KMS-11 (cell line): ENCODE measurements around the gene CENPV.

Experiments used
- H2AFZ ChIP-seq: fragments of 200-600 bp; sonication (generic); 2 replicates; pipeline ENCODE4 v1.6.1; 2016; ENCODE audit warnings: antibody characterized with exemption, mixed run types, low read depth
- H3K27ac ChIP-seq: fragments of 200-600 bp; sonication (generic); 2 replicates; pipeline ENCODE4 v1.6.1; 2016; ENCODE audit warnings: mild to moderate bottlenecking, mixed run types
- H3K27me3 ChIP-seq: fragments of 200-600 bp; sonication (generic); 2 replicates; pipeline ENCODE4 v1.6.1; 2017; ENCODE audit warnings: mild to moderate bottlenecking, low read depth, mixed run types, moderate library complexity; ENCODE audit not compliant: insufficient read depth
- H3K36me3 ChIP-seq: fragments of 200-600 bp; sonication (generic); 2 replicates; pipeline ENCODE4 v1.6.1; 2017; ENCODE audit warnings: mild to moderate bottlenecking, mixed run types; ENCODE audit not compliant: insufficient read depth
- H3K4me1 ChIP-seq: fragments of 200-600 bp; sonication (generic); 2 replicates; pipeline ENCODE4 v1.6.1; 2016; ENCODE audit warnings: mild to moderate bottlenecking, low read depth, mixed run types; ENCODE audit not compliant: poor library complexity, severe bottlenecking
- H3K4me2 ChIP-seq: fragments of 200-600 bp; sonication (generic); 2 replicates; pipeline ENCODE4 v1.7.0; 2016; ENCODE audit warnings: mild to moderate bottlenecking, mixed run types
- H3K4me3 ChIP-seq: fragments of 200-600 bp; sonication (generic); IDR thresholded peaks from 2 replicates; pipeline ENCODE4 v1.6.1; 2017; ENCODE audit warnings: low read depth, low read length, mixed read lengths; ENCODE audit not compliant: insufficient read depth
- H3K79me2 ChIP-seq: fragments of 200-600 bp; sonication (generic); 2 replicates; pipeline ENCODE4 v1.6.1; 2016; ENCODE audit warnings: low read depth, mixed run types; ENCODE audit not compliant: insufficient read depth
- H3K9ac ChIP-seq: fragments of 200-600 bp; sonication (generic); 2 replicates; pipeline ENCODE4 v1.6.1; 2016; ENCODE audit warnings: mild to moderate bottlenecking, mixed run types
- H4K20me1 ChIP-seq: fragments of 200-600 bp; sonication (generic); 2 replicates; pipeline ENCODE4 v1.6.1; 2016; ENCODE audit warnings: mild to moderate bottlenecking, mixed run types; ENCODE audit not compliant: insufficient read depth
- CTCF ChIP-seq: fragments of 200-600 bp; sonication (generic); conservative IDR thresholded peaks from 2 replicates; pipeline ENCODE4 v1.6.1; 2017; ENCODE audit warnings: low read depth, mild to moderate bottlenecking, antibody characterized with exemption, low read length, moderate library complexity, mixed read lengths

CENPV gene

GRCh38 chr17:16348586-16348985 is 4.7 kb downstream of the CENPV start:
- Histone ChIP-seq H3K4me2 (no peak overlapping the region), H3K27ac (no peak overlapping the region), H3K27me3 (no peaks in the 10 kb centered on the region), H2AFZ (no peak overlapping the region), H3K4me3 (no peak overlapping the region), H3K9ac (no peak overlapping the region), H3K36me3 (no peaks in the 10 kb centered on the region), H4K20me1 (no peaks in the 10 kb centered on the region), H3K4me1 (no peaks in the 10 kb centered on the region), H3K79me2 (no peaks in the 10 kb centered on the region)
- TF ChIP-seq CTCF, result no peak

GRCh38 chr17:16346721-16347271 is 6.5 kb downstream of the CENPV start:
- no peak overlapping the region for H3K4me2 ChIP-seq
- H3K9ac ChIP-seq, result no peak overlapping the region
- no peaks in the 10 kb centered on the region for H3K36me3 ChIP-seq
- H2AFZ ChIP-seq, result no peak overlapping the region
- no peak overlapping the region for H3K27ac ChIP-seq
- no peak for TF ChIP-seq CTCF
- no peaks in the 10 kb centered on the region for H3K4me1 ChIP-seq
- no peak overlapping the region for H3K4me3 ChIP-seq
- no peaks in the 10 kb centered on the region for H3K79me2 ChIP-seq
- H3K27me3 ChIP-seq, result no peaks in the 10 kb centered on the region
- no peaks in the 10 kb centered on the region for H4K20me1 ChIP-seq

- no peaks in the 10 kb centered on the region for H3K27me3 ChIP-seq
- H3K36me3 ChIP-seq, result no peaks in the 10 kb centered on the region
- no peaks in the 10 kb centered on the region for H4K20me1 ChIP-seq
- H3K9ac ChIP-seq, result no peak overlapping the region
- no peak overlapping the region for H3K4me2 ChIP-seq
- H3K27ac ChIP-seq, result no peak overlapping the region
- H3K79me2 ChIP-seq, result no peaks in the 10 kb centered on the region
- no peak overlapping the region for H2AFZ ChIP-seq
- no peak for TF ChIP-seq CTCF
- H3K4me3 ChIP-seq, result no peak overlapping the region
- H3K4me1 ChIP-seq, result no peaks in the 10 kb centered on the region
These were observed 7.7 kb downstream of the CENPV start for GRCh38 chr17:16345565-16345964.

- no peaks in the 10 kb centered on the region for H3K36me3 ChIP-seq
- H3K4me2 ChIP-seq, result no peak overlapping the region
- no peaks in the 10 kb centered on the region for H3K79me2 ChIP-seq
- no peaks in the 10 kb centered on the region for H4K20me1 ChIP-seq
- H3K9ac ChIP-seq, result no peak overlapping the region
- TF ChIP-seq CTCF, result no peak
- no peak overlapping the region for H2AFZ ChIP-seq
- H3K4me1 ChIP-seq, result no peaks in the 10 kb centered on the region
- H3K27me3 ChIP-seq, result no peaks in the 10 kb centered on the region
- H3K27ac ChIP-seq, result no peak overlapping the region
- H3K4me3 ChIP-seq, result no peak overlapping the region
These were observed 9.7 kb downstream of the CENPV start for GRCh38 chr17:16343569-16343968.
